Measurements from ENCODE around the gene MACF1.

The MACF1 gene

DNA sequence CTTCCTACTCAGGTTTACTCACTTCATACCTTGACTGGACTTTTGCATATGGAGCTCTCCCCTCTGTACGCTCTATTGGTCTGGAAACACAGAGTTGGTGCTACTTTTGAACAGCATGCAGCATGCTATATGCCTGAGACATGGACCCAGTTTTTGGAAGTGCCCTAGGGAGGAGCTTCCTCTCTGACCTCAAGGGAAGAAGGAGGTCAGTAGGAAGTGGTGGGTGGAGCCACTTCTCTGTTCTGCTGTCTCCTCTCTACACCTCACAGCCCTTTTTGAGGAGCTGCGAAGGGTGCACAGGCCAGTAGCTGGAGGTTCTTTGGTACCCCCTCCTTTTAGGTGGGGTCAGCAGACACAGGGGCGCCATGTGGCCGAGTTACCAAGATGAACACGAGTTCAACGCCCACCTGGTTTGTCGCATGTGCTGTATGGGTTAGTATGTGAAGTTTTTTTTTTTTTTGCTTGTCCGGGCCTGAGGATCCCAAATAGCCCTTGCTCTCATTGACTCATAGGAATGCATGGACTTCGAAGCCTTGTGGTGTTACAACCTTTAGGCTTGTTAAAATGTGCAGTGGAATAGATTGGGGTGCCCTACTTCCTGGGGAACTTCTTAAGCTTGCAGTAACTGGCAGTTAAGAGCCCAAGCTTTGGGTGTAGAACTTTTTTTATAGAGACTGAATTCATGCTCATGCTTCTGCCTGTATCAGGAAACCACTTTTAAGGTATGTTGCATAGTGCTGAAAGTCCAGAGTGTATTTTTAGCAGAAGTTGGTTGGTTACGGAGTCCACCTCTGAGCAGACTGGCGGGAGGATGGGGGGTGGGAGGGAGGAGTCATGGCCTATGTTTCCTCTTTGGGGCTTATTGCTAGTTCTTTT is 10.7 kb downstream of the MACF1 start:
- FAIRE-seq = no peak

- FAIRE-seq = no peak
These were observed 12.3 kb downstream of the MACF1 start for GRCh38 chr1:39216771-39217170.

GRCh38 chr1:39220891-39221870 is 16.7 kb downstream of the MACF1 start:
- no peak for FAIRE-seq

DNA sequence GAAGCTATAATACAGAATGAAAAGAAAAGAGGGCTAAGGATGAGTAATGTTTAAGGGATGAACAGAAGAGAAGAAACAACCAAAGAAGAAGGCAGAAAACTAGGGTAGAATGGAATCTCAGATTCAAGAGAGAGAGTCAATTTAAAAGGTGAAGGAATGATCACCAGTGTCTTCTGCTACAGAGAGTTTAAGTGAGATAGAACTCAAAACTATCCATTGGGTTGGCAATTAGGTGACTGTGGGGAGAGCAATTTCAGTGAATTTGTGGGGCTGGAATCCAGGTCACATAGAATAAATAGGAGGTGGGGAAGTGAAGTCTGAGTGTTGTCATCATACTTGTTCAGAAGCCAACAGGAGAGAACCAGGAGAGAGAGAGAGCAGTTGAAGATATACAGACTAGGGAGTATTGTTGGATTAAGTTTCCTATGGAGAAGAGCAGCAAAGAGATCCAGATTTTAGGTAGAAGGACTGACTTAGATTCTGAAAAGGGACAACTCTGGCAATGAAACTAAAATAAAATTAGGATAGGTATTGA is 19.9 kb downstream of the MACF1 start:
- FAIRE-seq = no peak

- FAIRE-seq = no peak
These were observed 22.3 kb downstream of the MACF1 start for GRCh38 chr1:39226836-39227235.

DNA sequence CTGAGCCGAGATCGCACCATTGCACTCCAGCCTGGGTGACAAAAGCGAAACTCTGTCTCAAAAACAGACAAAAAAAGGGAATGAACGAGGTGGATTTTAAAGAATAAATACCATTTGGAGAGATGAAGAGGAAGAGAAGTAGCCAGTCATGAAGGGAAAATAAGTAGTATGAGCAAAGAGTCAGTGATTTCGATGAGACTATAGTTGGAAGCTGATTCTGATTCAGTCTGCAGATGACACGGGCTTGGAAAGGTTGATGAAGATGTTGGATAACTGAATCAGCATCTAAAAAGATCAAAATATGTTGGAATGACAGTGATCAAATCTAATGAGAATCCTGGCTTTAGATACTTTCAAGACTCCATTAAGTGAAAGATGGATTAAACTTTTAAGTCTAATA is 23.8 kb downstream of the MACF1 start:
- no peak for FAIRE-seq

DNA sequence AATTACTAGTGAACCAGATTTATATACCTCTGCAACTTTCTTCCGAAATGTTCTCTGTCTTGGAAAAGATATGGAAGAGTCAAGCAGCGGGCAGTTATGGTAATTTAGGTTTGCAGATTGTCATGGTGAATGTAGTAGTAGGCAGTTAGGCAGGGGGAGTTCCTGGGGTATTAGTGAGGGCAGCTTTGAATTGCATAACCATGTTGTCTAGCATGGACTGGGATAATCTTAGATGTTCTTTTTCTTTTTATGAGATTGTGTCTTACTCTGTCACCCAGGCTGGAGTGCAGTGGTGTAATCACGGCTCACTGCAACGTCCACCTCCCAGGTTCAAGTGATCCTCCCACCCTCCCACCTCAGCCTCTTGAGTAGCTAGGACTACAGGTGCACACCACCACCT is 25.0 kb downstream of the MACF1 start:
- no peak for FAIRE-seq

- no peak for FAIRE-seq
These were observed 26.0 kb downstream of the MACF1 start for GRCh38 chr1:39230261-39231190.

DNA sequence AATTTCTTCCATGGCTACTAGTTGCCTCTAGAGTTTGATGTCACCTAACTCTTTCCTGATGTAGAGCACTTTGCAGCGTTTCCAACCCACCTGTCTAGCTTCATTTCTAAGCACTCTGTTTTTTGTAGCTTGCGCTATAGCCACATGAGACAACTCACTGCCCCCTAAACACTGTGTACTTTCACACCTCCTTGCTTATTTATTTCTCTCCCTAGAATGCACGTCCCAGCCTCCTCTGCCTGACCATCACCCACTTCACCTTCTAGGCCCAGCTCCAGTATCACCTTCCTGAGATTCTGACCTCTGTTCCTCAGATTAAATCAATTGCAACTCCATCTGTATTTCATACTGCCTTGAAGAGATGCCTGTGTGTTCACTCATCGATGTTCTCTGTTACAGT is 32.5 kb downstream of the MACF1 start:
- no peak for FAIRE-seq

DNA sequence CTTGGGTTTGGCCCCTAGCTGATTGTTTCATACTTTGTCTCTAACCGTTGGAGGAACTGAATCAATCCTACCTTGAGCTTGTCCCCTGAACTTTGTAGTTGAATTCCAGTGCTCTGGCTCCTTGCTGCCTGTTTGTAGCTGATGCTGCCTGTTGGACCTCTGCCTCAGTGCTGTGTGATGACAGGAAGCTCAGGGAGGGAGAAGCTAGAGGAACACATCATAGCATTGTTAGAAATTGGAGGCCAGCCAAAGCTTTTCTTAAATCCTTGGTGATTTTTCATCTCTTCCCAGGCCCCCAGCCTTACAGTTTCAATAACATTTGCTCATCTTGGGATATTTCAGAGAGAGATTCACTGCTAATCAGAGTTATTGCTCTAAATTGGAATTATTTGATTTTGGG is 34.0 kb downstream of the MACF1 start:
- FAIRE-seq = no peak

- no peak for FAIRE-seq
These were observed 35.5 kb downstream of the MACF1 start for GRCh38 chr1:39239968-39240367.

DNA sequence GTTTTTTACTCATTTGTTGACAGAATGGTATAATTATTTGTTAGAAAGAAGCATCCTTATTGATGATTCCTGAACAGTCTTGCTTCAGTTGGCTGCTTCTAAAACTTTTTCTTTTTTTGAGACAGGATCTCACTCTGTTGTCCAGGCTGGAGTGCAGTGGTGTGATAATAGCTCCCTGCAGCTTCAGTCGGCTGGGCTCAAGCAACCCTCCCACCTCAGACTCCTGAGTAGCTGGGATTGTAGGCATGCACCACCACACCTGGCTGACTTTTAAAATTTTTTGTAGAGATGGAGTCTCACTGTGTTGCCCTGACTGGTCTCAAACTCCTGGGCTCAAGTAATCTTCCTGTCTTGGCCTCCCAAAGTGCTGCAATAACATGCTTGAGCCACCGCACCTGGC is 38.8 kb downstream of the MACF1 start:
- no peak for FAIRE-seq

- no peak for FAIRE-seq
These were observed 46.2 kb downstream of the MACF1 start for GRCh38 chr1:39250460-39251240.

- FAIRE-seq = no peak
These were observed 50.7 kb downstream of the MACF1 start for GRCh38 chr1:39255222-39255621.

DNA sequence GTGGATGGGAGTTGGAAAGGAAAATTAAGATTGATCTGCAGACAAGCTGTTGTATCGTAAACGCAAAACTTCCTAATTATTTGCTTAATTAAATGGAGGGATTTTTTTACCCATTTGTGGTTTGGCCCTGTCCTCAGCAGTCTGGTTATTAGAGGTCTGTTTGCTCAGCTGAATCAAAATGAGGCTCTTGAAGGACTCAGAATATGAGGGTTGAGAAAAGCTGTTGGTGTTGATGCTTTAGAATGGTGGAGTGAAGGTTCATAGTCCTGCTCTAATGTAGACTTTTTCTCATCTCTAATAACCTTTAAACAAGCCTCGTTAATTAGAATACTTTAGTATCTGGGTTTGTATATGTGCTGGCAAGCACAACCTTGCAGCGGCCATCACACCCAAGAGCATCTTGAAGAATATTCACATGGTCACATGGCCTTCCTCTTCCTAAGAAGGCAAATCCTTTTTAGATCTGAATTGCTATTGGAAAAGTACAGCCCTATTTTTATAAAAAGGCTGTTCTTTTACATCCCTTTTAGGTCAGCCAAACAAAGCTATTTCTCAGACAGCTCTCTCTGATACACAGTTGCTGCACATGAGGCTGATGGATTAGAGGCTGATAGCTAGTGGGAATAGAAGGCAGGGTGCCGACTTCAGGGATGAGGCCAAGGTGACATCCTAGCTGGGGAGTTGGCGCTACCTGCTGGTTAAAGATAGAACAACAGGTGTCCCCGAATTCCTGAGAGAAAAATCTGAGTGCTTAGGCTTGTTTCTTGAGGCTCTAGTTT is 53.8 kb downstream of the MACF1 start:
- FAIRE-seq = peak; percentile 29

DNA sequence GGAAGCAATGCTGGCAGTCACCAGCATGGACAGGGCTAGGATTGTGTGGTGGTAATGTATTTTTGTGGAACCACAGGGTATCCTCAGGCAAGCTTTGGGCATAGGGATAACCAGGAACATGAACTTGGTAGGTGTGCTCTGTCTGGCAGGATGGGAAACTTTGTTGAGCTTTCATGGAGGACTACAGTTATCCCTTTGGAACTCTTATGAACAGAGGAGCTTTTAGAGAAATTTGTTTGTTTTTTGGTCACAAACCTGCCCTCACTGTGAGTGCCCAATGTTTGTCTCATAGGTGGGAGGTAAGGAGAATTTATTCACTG is 54.4 kb downstream of the MACF1 start:
- no peak for FAIRE-seq

- no peak for FAIRE-seq
These were observed 57.3 kb downstream of the MACF1 start for GRCh38 chr1:39261712-39262221.

DNA sequence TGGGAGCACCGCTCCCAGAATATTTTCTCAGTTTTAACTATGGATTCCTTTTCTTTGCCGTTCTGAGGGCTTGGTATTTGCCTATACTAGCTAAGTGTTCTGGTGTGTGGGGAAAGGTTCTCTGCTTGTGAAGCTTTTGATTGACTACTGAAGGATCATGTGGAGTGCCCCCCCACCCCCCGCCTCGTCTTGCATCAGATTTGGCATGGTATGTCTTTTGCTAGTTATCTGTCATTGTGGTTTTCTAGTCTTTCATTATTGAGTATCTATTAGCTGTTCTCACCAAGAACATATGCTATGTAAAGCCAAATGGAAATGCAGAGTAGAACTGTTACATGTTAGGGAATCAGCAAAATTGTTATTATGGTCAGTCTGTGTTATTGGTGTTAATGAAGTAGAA is 58.3 kb downstream of the MACF1 start:
- FAIRE-seq = no peak

GRCh38 chr1:39266269-39266668 is 61.8 kb downstream of the MACF1 start:
- no peak for FAIRE-seq

DNA sequence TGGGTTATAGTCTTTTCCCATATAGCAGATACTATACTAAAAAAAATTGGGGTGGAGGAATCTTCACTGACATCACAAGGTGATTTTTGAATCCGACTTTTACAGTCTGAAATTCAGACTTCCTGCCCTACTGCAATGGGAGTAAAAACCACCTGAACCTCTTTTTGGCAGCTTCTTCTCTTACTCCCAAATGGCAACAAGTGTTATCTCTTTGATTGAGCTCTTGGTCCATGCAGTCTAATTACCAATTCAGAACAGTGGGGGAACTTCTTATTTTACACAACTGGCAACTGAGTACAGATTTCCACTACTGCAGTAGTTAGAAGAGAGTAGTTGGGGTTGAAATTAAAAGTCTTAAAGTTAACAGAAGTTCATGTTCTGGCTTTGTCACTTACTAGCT is 62.3 kb downstream of the MACF1 start:
- no peak for FAIRE-seq

DNA sequence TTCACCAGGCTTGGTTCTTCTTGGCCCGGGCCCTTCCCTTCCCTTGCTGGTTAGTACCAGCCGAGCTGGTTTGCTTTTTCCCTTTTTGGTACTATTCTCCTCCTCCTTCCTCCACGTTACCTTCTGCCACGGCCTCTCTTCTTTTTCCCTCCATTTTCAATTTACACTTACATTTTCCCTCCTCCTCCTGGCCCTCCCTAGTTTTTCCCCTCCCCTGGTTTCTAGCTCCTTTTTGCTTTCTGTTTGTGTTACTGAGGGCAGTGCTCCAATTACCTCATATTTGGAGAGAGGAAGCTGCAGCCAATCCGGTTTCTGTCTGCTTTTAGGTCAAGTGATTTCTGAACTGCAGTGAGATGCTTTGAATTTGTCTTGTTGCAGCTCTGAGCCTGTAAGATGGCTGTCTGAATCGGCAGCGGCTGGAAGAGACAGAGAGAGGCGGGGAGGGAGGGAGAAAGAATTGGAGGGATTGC is 63.7 kb downstream of the MACF1 start:
- FAIRE-seq = no peak
